M059J (cell line): Measurements from ENCODE around the gene SNX18. TPM values are rescaled to one million over a fixed set of nuclear protein-coding genes. Genes with fewer than 3 reads are reported as not detected.

Experiments used
- DNase-seq: peaks from one replicate; pipeline ENCODE4 v3.0.0-alpha.2; 2012; ENCODE audit warnings: low read depth
- total RNA-seq: library from RNA; depleted of rRNA; stranded (reverse); fragments of >200 nt; shearing (Covaris generic); gene quantifications from 2 replicates; pipeline ENCODE4 v1.2.3, GENCODE V29; 2014

SNX18 gene
- total RNA-seq, 1 experiment from 2014 or later = 23.9 TPM

DNA sequence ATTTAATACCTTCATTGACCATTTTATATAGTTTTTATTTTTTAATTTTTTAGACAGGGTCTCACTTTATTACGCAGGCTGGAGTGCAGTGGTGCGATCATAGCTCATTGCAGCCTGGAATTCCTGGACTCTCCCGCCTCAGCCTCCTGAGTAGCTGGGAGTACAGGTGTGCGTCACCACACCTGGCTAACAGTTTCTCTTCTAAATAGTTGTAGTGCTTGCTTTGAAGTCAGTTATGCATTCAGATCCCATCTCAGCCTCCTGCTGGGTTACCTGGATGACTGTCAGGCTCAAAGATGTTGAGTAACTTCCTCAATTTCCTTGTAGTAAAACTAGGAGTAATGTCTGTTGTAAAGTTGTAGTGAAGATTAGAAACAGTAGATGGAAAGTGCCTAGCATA, 21.4 kb downstream of the SNX18 start:
- DNase-seq = no peak

DNA sequence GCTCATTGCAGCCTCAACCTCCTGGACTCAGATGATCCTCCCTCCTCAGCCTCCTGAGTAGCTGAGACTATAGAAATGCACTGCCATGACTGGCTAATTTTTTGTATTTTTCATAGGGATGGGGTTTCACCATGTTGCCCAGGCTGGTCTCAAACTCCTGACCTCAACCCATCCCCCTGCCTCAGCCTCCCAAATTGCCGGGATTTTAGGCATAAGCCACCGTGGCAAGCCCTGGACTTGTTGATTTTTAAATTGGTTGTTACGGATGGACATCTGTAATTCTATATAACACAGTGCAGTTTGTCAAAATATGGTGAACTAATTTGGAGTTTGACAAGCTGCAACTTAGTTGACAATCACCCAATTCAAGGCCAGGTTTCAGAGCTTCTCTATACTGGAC, 22.7 kb downstream of the SNX18 start:
- no peak for DNase-seq

DNA sequence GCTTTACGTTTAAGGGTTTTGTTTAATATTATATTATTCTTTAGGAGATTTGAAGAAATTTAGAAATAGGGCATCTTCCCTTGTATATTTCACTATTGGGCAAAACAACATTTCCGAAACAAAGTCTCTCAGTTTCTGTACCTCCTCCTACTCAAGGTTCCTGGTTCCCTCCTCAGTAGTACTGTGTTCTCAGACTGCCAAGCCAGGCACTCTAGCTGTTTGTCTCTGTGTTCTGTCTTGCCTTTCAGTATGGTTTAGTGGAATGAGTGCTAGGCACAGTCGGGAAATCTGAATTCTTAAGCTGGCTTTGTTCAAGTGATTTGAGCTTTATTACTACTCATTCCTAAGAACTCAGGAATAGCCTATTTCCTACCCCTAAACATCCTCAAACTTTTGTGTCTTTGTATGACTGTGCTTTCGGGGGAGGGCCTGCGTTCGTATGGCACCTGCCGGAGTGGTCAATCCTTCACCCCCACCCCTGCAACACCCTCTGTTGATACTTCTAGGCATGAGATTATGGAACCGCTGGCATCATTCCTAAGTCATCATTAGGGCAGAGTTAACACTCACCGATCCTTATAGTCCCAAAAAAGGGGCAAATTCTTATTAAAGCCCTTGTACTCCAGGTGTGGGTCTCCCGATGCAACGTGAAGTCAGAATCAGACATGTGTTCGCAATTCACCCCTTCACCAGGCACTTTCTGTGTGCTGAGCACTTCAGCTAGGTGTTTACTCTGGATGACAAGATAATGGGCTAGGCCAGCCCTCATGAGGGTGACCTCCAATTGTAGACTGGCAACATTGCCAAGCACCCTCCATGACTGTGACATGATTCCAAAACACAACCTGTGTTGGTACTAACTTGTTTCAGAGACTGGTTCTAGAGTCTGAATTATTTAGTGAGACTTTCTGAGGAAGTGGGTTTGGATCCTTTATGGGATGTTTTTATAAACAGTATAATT, 24.5 kb downstream of the SNX18 start:
- DNase-seq = no peak

DNA sequence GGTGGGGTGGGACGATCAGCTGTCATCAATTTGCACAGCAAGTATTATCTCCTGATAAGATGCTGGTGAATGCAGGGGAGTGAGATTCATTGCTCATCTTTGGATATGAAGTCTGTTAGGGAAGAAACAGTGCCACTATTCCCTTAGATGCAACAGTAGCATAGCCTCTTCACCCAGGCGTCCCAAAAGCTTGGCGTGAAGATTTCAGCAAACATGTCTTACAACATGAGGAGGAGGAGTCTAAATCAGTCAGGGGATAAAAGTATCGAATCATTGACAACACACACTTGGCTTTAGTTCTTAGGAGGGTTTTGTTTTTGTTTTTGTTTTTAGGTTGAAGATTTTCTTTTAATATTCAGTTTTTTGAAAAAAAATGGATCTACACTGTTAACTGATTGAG, 26.5 kb downstream of the SNX18 start:
- no peak for DNase-seq

DNA sequence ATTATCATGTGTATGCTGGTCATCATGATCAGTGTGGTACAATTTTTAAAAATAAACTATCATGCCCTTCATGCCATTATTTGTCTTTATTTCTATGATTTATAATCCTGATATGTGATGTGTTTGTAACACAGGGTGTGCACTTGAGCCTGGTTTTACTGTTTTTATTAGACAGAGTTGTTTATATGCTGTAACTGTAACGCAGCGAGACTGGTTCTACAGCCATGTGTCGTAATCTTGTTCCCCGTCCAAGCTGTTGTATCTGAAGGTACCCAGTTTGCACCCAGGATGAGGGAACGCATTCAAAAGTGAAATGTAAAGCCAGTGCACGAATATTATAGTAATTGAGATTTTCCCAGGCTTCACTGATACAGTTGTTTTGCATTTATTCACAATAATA, 28.2 kb downstream of the SNX18 start:
- DNase-seq = no peak

DNA sequence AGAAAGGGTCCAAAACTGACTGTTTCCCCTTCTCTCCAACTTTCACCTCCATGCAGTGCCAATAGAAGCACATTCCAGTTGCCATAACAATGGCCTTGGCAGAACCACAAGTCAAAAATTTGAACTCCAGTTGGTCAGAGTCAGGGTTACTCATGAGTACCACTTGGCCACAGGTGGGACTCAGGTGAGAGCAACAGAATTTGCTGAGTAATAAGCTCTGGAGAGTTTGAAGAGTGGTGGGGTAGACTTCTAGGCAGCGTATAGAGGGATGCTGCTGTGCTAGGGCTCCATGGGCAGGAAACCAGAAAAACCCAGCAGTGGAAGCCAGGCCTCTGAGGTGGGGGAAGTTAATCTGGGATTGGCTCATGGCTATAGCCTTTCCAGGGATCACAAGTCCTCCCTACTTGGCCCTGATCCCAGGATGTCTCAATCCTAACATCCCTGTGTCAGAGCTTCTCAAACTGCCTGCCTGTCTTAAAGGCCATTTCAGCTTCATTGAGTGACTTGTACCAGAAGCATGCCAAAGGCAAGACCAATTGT, 30.2 kb downstream of the SNX18 start:
- peak; percentile 69 for DNase-seq

DNA sequence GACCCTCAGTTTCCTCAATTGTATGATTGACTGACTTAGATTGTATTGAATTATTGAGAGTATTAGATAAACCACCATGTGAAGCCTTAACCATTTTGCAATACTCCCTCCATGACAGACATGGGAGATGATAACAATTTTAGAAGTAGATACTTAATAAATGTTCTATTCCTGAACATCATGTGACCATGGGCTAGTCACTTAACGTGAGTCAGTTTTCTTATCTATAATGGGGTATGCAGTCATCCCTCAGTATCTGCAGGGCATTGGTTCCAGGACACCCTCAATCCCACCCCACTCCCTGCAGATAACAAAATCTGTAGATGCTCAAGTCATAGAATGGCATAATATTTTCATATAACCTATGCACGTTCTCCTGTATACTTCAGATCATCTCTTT, 31.0 kb downstream of the SNX18 start:
- no peak for DNase-seq

DNA sequence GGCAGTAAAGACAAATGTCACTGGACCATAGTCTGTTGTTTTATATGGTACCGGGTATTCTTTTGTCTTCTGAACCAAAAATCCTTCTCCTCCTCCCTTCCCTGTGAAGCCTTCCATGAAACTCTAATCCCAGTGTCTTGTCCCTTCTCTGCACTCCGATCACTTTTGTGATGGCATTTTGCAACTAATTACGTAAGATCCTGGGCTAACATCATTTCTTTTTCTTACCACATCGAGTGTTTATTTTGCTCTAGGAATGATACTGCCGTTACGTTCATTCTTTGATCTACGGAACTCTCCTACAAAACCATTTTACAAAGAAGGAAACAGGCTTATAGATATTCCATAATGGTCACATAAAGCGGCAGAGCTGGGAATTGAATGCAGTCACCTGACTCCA, 33.7 kb downstream of the SNX18 start:
- DNase-seq = no peak

DNA sequence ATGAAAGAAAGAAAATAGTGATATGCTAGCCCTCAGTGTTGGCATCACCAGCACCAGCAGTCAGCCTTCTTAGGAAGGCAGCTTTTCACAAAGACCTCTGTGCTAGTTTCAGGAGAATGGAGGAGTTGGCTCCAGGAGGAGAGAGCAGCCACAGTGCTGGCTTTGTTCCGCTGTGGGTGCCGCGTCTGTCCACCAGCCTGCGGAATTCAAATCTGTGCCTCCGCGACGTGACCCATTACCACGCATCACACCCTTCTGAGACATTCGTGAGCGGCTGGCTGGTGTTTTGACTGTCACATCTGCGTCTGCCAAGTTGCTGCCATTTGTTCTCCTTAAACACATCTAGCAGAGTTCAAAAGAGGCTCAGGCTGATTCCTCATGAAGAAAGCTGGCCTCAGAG, 34.4 kb downstream of the SNX18 start:
- DNase-seq = no peak

DNA sequence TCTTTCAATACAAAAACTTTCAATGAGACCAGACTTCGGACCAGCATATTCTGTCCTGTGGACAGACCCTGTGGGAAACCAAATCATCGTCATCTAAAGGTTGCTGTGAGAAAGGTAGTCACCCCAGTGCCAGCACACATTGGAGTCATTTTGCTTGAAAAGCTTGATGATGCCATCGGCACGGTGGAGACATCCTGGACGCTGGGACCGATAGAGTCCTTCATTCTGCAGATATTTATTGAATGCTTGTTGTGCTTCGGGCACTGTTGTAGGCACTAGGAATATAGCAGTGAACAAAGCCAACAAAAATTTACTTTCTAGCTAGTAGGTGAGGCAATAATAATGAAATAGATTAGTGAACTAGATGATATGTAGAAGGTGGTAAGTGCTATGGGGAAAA, 34.9 kb downstream of the SNX18 start:
- no peak for DNase-seq

DNA sequence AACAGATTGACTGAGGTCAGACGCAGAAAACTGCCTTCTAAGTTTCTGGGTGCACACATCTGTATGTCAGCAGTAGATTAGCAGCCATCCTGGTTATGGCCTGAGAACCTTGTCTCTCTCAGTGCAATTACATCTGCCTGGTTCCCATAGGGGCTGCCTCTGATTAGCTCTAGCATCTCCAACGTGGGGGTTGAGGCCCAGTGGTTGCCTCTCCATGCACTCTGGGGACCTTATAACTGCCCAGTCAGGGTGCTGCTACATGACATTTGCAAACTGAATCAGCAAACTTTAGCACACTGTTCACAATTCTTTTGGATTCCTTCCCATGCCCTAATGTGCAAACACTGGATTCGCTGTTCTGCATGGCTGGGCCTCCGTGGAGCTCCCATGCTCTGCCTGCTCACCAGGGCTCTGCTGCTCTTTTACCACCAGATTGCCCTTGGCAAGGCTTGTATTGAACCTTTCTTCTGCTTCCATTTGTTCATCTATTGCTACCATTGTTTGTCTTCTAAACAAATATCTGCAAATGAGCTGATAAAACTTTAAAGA, 36.2 kb downstream of the SNX18 start:
- no peak for DNase-seq

DNA sequence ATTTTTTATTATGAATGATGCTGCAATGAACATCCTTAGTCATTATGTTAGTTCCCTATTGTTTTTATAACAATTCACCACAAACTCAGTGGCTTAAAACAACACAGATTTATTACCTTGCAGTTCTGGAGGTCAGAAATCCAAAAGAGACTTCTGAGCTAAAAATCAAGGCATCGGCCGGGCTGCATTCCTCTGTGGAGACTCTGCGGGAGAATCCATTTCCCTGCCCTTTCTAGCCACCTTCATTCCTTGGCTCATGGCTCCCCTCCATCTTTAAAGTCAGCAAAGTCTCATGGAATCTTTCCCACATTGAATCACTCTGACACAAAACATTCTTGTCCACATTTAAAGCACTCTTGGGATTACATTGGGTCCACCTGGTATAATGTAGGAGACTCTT, 38.6 kb downstream of the SNX18 start:
- no peak for DNase-seq

DNA sequence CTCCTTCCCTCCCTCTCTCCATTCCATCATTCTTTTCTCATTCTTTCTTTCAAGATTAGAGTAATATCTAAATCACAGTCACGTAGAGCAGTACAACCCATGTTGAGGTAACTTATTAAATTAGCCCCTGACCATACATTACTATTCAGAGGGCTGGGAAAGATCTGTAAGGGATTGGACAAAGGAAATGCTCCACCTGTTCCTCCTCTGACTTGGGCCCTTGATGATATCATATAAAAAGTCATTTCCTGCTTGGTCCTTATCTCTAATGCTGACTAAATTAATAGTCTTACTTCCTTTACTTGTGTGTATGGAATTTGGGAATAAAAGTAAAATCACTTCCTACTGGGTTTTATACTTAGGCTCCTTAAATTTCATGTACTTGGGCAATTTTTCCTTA, 40.8 kb downstream of the SNX18 start:
- peak; percentile 11 for DNase-seq

DNA sequence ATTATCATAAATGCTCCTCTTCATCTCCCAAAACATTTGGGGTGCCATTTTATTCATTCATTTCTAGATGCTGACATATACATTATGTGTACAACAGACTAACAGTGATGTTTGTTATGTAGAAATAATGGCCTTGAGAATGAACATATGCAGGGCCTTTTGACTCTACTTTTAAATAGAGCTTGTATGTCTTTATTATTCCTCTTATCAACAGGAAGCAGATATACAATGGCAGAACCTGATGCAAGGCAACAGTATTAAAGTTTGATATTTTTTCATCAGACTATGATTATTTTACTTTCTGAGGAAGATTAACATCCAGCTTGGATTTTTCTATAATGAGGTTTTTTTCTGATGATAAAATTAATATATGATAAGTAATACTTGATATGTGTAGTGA, 44.1 kb downstream of the SNX18 start:
- DNase-seq = no peak

DNA sequence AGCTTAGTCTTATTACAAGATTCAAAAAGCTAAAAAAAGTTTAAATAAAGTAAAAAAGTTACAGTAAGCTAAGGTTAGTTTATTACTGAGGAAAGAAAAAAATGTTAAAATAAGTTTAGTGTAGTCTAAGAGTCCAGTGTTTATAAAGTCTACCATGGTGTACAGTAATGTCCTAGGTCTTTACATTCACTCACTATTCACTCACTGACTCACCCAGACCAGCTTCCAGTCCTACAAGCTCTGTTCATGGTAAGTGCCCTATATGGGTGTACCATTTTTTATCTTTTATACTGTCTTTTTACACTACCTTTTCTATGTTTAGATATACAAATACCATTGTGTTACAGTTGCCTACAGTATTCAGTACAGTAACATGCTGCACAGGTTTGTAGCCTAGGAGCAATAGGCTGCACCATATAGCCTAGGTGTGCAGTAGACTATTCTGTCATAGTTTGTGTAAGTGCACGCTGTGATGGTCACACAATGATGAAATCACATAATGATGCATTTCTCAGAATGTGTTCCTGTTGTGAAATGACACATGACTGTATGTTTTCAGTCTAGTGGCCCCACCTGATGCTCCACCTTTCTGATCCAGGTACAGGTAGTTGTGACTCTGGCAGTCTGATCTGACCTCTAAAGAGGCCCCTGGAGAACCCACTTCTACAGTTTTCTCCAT, 45.7 kb downstream of the SNX18 start:
- no peak for DNase-seq

DNA sequence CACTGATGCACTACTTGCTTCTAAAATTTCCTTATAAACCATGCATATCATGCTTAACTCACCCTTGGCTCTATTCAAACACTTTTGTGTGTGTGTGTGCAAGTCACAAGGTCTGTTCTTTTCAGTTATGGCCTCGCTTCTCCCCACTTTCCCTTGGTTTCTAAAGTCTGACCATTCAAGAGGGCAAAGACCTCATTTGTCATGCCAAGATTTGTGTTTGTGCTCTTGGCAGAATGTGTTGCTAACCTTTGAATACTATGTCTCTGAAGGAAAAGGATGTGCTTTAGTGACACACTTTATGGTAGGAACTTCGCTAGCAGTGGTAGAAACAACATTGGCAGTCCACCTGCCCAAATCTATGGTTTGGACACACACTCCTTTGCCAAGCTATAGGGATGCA, 50.4 kb downstream of the SNX18 start:
- DNase-seq = no peak

DNA sequence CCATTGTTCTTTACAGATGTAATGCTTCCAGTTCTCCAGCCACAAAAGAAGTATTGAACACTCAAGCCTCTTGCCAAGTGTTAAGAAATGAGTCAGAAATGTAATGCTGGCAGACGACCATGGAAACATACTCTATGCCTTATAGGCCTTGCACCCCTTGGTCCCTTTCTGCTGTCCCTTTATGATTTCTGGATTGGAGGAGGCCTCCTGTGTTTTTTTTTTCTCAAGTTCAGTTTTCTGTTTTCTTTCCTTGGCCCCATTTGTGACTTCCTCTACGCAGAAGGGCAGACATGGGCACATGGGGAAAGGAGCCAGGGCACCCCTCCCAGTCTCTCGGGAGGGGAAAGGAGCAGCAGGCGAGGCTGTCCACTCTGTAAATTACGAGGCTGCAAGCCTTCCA, 53.4 kb downstream of the SNX18 start:
- DNase-seq = peak; percentile 15

DNA sequence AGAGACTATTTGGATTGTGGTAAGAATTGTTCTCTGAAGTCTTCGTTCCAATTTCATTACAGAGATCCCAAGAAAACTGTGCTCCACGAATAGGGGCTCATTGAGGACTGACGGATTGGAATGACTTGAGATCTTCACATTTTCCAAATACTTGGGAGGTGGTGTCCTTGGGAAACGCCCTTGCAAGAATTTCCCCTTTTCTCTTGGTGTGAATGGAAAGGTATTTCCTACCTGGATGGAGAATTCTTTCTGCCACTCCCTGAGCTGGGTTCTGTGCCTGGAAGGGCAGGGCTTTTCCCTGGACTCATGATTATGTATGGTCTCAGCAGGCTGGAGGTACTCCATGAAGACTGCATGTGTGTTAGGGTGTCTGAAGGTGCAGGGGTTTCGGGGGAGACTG, 53.9 kb downstream of the SNX18 start:
- DNase-seq = no peak

DNA sequence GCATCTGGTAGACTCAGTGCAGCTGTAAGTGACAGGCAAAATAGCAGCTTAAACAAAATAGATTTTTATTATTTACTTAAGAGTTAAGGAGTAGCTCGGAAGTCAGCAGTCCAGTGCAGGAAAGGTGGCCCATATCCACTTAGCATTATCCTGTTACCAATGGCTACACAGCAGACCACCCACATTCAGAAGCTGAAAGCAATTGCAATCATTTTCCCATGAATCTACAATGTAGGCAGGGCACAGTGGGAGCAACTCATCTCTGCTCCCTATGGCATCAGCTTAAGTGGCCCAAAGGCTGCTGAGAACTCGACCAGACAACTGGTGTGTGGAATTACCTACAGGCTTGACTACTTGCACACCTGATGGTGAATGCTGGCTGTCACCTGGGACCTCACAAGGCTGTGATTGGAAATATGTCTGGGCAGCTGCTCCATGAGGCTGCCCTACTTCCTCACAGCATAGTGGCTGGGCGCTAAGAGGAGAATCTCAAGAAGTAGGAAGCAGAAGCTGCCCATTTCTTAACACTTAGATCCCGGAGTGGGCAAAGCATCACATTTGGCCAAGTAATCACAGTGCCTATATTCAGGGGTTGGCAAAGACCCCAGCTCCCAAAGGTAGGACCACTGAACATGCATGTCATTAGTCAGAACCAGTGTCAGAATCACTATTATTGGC, 56.4 kb downstream of the SNX18 start:
- no peak for DNase-seq

DNA sequence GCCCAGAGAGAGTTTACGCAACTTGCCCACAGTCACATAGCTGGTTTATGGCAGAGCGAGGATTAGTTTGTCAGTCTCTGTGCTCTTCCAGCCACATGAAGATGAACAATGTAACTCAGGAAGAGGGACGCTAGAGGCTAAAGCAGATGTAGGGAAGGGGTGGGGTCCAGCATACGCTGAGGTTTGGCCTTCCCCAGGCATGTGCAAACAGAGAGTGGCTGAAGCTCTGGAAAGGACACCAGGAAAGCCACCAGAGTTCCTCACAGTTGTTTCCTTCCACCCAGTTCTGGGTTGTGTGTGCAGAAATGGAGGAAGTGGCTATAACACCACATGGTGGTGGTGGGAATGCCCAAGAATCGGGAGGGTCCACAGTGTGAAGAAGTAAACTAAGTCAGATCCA, 60.0 kb downstream of the SNX18 start:
- no peak for DNase-seq

DNA sequence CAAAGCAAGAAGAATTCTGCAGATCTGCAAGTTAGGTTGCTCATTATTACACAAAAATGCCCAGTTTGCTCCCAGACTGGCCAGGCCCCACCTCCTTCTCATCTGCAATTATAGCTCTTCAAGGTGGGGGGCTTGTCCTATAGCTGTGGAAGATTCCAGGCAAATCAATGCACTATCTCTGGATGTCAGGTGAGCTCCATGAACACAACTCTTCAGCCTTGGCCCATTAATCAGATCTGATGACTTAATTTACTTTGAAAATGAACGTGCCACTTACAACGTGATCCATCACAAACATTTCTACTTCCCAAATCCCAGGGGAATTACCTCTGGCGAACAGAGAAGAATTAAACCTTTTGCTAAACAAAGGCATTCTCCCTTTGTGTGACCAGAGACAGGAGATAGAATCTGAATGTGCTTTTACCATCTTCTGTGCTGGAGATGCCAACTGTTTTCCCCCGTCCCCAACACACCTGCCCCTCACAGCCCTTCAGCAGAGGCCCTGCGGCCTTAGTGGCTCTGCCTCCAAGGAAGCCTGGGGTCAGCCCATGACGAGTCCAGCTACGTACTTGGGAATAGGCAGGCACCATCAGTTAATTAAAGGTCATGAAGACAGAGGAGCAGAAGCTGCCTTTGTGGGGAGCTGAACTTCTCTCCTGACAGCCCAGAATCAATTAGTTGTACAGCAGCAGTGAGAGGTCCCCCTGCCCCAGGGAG, 60.5 kb downstream of the SNX18 start:
- no peak for DNase-seq
